GM19372 (cell line): ENCODE data around the gene ADGRG4.
"Not testable (repeated sequence)": the region's sequence is repeated elsewhere in the genome, so short reads cannot be mapped to it uniquely, and the experiment has no call there.

Experiments used
- ATAC-seq: cut with Tn5 transposase; IDR thresholded peaks from one replicate; pipeline ENCODE4 v1.9.1; 2021; ENCODE audit warnings: mild to moderate bottlenecking, low read depth, moderate library complexity; ENCODE audit not compliant: unreplicated experiment

ADGRG4 gene

DNA sequence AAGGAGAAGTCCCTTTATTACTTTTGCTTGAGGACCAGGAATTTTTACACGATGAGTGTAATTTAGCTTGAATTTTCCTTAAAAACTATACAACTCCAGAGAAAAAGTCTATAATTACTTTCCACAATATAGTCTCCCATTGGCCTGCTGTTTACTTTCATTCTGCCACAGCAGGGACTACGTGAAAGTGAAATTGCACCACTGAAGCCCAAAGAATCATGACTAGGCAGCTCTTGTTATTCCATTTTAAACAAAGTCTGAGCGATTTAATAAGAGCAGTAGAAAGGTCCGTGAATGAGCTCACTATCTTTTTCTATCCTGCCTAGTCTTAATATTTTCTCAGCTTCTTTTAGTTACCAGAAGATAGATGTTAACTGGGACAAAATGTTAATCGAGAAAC, 68.6 kb downstream of the ADGRG4 start:
- no peak for ATAC-seq

DNA sequence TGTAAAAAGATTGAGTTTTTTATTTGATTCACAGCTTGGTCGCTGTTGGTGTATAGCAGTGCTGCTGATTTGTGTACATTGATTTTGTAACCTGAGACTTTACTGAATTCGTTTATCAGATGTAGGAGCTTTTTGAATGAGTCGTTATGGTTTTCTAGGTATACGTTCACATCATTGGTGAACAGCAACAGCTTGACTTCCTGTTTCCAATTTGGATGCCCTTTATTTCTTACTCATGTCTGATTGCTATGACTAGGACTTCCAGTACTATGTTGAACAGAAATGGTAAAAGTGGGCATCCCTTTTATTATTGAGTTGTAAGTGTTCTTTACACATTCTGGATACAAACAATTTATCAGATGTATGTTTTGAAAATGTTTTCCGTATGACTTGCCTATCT, 76.0 kb downstream of the ADGRG4 start:
- ATAC-seq = no peak

DNA sequence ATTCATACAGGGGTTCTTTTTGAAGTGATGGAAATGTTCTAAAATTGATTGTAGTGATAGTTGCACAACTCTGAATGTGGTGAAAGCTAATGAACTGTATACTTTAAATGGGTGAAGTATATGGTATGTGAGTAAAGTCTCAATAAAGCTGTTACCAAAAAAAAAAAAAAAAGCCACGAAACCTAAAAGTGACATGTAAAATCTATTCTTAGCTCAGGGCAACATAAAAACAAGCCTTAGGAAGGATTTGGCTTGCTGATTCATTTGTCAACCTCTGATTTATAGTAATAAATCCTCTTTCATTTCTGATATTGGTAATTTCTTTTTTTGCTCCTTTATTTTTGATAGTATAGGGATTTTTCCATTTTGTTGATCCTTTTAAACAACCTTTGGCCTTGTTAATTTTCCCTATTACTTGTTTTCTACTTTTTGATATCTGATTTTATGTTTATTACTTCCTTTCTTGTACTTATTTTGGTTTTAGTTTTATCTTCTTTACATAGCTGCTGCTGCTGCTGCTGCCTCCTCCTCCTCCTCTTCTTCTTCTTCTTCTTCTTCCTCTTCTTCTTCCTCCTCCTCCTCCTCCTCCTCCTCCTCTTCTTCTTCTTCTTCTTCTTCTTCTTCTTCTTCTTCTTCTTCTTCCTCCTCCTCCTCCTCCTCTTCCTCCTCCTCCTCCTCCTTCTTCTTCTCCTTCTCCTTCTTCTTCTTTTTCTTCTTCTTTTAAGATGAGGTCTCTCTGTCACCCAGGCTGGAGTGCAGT, 79.4 kb downstream of the ADGRG4 start:
- no peak for ATAC-seq

DNA sequence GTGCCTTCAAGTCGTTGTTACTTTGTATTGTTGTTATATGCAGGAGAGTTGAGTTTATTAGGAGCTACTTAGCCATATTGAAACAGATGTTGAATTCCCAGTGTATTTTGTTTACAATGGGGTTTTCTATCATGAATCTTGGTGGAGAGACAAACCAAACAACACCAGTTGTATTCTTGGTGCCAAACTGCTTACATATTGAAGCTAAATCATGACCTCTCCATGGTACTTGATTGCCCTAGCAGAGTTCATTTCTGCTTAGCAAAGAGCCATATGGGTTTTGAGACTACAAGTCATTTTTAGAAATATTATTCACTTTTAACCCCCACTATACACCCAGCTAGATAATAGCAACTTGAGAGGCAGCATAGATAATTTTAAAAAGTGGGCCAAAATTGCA, 85.4 kb downstream of the ADGRG4 start:
- no peak for ATAC-seq

DNA sequence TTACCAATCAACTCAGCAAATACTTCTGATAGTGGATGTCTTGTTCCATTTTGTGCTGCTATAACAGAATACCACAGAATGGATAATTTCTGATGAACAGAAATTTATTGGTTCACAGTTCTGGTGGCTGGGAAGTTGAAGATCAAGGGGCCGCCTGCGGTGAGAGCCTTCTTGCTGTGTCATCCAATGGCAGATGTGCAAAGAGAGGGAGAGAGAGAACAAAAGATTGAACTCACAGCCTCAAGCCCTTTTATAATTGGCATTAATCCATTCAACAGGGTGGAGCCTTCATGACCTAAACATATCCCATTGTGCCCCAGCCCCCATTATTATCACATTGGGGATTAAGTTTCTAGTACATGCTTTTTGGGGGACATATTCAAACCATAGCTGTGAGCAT, 86.1 kb downstream of the ADGRG4 start:
- ATAC-seq = no peak

DNA sequence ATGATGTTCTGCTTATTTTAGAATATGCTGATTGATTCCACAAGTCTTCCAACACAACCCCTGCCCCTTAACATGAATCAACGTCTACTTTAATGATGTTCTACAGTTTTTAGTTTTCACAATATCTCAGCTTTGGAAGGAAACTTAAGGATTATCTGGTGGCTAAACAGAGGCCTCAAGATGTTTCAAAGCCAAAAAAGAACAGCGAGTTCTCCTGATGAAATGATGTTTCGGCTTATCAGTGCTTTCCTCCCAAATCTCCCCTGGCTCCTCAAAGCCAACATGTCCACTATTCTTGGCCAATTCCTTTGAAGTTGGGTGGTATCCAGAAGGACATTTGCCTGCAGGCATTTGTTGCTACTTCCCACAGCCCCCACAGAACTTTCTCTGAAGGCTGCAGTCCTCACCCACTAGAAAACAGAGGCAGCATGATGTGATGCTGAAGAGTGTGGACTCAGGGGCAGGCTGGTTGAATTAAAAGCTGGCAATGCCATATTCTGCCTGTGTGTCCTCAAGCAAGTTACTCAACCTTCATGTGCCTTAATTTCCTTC, 87.3 kb downstream of the ADGRG4 start:
- ATAC-seq = no peak

DNA sequence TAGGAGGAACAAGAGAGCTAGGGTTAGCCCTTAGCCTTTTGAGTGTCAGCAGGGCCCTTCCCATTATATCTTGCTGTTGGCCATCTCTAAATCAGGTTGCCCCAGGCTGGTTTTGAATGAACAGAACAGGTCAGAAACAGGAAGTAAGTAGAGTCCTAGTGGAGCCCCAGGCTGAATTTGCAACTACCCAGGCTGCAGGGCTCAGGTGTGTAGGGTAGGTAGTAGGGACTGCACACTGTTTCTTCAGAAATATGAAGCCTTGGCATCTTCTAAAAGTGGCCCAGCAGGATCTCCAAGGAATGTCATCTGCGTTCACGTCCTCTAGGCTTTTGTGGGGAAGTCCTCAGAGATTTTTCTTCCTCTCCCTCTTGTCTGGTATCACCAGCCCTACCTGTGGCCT, 90.2 kb downstream of the ADGRG4 start:
- ATAC-seq = no peak

DNA sequence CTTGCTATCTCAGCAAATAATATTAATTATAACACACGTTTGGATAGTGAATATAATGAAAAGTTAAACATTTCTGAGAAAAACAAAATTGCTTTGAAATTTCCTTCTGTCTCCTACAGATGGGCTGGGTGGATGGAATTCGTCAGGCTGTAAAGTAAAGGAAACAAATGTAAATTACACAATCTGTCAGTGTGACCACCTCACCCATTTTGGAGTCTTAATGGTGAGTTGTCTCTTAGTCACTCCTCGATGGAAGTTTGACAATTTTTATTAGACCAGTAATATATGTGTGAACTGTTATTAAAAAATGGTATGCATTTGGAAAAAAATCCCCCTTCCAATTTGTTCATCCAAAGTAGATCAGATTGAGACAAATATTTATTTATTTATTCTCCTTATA, 94.5 kb downstream of the ADGRG4 start:
- no peak for ATAC-seq

DNA sequence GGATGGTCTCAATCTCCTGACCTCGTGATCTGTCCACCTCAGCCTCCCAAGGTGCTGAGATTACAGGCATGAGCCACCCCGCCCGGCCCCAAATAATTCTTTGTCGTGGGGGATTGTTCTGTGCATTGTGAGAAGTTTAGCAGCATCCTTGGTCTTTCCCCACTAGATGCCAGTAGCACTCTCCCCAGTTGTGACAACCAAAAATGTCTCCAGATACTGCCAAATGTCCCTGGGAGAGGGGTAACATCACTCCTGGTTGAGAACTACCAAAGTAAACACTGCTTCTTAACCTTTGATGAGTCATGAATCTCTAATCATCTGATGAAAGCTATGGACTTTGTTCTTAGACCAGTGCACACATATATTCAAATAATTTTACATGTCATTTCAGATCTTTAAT, 96.2 kb downstream of the ADGRG4 start:
- ATAC-seq = no peak

DNA sequence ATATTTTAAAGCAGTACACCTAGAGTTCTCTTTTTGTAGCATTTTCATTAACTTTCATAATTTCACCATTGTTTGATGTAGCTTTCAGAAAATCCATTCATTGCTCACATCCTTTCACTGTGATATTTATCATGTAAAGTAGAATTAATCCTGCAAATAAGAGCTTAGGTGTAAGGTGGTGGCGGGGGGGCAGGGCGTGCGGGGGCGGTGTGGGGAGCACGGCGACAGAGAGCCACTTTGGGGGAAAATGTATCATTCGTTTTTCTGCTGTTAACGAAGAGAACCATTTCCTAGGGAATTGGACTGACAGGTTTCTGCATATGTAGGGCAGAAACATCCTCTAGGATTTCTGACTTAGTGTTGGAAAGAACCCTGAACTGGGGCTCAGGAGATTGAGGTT, 104.4 kb downstream of the ADGRG4 start:
- ATAC-seq = no peak

DNA sequence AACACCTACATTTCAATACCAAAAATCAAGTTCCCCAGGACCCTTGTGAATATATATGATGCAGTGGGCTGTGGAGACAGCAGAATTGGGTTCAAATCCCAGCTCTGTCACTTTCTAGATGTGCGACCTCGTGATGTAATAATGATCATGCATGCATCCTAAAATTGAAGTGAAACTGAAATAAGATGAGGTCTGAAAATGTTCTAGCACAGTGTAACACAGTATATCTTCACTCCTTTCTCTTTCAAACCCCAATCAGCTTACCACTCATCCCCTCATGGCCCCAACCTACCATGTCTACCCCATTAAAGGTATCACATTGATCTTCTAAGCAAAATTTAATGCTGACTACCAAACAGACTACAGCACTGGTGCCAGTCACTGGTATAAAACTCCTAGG, 117.0 kb downstream of the ADGRG4 start:
- no peak for ATAC-seq

DNA sequence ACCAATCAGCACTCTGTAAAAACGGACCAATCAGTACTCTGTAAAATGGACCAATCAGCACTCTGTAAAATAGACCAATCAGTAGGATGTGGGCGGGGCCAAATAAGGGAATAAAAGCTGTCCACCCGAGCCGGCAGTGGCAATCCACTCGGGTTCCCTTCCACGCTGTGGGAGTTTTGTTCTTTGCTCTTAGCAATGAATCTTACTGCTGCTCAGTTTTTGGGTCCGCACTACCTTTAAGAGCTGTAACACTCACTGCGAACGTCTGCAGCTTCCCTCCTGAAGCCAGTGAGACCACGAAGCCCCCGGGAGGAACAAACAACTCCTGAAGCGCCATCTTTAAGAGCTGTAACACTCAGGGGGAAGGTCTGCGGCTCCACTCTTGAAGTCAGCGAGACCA, 120.6 kb downstream of the ADGRG4 start:
- no peak for ATAC-seq

DNA sequence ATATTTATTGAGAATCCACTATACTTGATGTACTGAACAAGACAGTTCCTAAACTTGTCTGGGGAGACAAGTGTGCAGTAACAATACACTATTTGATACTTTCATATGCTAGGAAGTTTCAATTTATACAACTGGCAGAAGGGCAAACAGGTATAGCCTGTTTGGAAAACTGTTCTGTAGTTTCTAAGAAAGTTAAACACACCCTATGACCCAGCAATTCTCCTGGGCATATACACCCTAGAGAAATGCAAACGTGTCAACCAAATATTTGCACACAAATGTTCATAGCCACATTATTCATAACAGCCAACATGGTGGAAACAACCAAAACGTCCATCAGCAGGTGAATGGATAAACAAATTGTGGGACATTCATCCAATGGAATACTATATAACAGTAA, 123.0 kb downstream of the ADGRG4 start:
- no peak for ATAC-seq

DNA sequence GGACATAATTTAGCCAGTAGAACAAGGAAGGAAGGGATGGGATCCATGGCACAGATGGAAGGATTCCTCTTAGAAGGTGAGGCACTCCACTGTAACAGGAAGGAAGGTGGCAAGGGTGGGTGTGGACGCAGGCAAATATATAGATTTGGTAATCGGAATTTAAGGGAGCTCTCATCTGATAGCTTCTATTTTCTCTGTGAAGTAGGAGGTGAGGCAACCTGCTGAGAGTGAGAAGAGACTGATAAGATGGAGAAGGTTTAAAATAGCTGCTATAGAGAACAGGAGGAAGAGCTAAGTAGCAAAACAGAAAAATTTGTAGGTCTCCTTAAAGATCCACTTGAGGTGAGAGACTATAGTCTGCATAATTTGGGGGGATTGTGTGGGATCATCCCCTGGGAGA, 125.2 kb downstream of the ADGRG4 start:
- no peak for ATAC-seq

DNA sequence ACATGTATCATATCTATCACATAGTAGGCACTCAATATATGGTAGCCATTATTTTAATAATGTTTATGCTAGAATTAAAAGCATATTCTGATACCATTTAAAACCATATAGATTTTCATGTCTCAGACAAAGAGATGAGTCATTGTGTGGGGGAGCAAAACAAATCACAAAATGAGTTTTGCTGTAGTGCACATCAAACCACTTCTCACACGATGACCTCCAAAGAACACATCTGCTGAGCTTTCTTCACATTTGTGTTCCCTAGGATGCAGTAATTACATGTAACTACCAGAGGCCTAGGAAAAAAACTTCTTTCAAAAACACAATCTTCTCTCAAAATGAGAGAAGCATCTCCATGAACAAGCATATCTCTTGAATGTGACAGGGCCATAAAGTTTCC, 130.9 kb downstream of the ADGRG4 start:
- no peak for ATAC-seq

DNA sequence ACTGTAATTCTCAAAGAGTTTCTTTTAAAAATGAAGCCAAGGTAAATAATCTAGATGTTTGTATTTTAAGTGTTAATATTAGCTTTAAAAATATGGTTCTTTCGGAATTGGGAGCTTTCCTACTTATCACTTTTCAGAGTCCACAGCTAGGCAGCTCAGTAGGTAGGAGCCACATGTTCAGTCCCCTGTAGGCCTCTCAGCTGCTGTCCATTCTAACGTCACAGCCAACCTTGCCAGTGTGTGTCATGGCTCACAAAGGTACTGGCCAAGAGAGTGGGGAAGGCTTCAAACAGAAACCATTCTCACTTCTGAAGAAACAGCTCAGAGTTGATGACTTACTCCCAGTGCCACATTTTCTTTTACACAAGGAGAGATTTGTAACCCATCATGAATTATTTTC, 137.0 kb downstream of the ADGRG4 start:
- no peak for ATAC-seq

DNA sequence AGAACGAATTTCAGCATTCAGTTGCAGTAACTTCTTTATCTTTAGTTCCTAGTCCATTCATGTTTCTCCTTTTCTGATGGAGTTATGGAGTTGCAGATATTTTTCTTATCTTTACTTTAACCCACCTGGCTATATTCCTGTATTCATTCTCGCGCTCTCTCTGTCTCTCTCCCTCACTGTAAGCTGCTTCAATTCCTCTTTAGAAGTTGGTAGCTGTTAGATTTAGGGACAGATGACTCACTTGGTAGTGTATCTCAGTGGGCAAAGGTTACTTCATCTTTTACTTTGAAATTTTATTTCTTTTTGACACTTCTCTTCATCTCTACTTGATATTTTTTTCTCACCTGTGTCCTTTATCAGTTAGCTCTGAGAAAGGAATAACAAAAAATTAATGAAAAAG, 137.4 kb downstream of the ADGRG4 start:
- no peak for ATAC-seq

DNA sequence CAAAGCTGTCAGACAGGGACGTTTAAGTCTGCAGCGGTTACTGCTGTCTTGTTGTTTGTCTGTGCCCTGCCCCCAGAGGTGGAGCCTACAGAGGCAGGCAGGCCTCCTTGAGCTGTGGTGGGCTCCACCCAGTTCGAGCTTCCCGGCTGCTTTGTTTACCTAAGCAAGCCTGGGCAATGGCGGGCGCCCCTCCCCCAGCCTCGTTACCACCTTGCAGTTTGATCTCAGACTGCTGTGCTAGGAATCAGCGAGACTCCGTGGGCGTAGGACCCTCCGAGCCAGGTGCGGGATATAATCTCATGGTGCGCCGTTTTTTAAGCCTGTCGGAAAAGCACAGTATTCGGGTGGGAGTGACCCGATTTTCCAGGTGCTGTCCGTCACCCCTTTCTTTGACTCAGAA, 144.9 kb downstream of the ADGRG4 start:
- not testable (repeated sequence) for ATAC-seq

DNA sequence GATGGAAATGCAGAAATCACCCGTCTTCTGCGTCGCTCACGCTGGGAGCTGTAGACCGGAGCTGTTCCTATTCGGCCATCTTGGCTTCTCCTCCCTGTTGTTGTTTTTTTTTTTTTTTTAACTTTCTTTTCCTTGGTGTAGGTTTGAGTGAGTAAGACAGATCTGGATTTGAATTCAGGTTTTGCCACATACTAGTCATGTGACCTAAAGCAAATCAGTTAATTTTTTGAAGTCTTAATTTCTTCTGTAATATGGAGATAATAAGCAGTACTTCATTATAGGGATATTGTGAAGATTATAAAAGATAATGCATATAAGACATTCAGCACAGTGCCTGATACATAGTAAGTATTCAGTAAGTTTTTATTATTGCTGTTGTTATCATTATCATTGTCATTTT, 145.4 kb downstream of the ADGRG4 start:
- ATAC-seq = no peak

DNA sequence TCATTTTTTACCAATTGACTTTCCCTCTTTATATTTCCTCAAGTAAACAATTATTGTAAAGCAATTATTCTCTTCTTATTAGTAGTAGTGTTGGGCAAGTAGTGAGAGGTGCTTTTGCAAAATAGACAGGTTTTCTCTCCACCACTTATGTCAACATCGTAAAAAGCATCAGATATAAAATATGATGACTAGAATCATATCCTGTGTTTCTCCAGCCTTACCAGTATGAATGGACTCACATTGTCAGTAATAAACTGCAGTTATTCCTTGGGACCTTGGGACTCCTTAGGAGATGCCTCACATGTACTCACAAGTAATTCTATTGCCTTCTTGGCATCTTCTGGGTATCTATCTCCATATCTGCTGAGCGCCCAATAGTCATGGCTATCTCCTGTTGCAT, 146.5 kb downstream of the ADGRG4 start:
- no peak for ATAC-seq

DNA sequence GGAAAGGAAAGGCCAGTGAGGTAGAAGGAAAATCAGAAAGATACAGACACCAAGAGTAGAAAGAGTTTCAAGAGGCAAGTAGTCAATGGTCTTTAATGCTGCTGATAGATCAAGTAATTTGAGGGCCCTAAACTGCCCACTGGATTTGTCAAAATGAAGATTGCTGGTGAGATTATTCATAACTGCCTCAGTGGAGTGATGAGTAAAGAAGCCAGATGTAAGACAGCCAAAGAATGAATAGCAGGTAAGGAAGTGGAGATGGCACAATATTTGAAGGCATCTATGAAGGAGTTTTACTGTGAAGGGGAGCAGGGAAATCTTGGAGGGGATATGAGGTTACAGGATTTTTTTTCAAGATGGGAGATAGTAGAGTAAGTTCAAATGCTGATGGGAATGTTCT, 147.2 kb downstream of the ADGRG4 start:
- ATAC-seq = no peak

DNA sequence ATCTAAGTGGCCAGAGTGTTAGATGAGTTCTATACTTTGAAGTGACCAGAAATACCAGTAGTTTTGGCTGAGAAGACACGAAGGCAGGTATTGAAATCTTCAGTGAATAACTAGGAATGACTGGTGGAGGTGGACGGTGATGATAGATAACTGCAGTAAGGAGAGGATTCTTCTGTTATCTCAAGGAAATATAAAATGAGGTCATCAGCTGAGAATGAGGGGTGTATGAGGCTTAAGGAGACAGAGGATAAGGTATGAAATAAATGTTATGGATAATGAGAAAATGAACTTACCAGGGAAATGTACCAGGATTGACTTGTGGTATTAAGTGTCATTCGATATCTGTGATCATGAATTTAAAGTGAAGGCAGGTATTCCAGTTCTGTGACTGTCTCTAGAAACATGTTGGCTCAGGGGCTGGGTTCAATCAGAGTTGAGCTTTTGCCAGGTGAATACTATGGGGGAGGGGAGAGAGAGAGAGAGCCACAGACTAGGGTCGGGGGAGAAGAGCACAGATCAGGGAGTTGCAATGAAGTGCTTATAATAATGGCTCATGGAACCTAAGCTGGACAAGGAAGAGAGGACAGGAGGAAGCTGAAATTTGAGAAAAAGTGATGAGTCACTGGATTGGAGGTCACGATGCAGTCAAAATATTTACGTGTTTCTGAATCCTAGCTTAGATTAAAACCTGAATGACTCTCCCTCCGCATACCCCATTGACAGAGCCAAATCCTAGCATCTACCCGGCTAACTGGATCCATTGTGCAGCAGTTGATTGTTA, 149.5 kb downstream of the ADGRG4 start:
- ATAC-seq = no peak
